AG04450 (cell line): Measurements from ENCODE around the gene MCC. TPM values are rescaled to one million over a fixed set of nuclear protein-coding genes. Genes with fewer than 3 reads are reported as not detected.
A peak's percentile ranks its signal among the peaks of the same experiment; 100 is the strongest.

Experiments used
- CTCF ChIA-PET: fragments of 300-600, 350-600 bp; formaldehyde crosslinking; extraction: SDS; loops from one replicate; lab custom pipeline; 2022; ENCODE audit warnings: antibody characterized with exemption, inconsistent platforms; lab: Charles Lee
- POLR2A ChIA-PET: fragments of 350-600 bp; formaldehyde crosslinking; extraction: SDS; loops from one replicate; lab custom pipeline; 2021; ENCODE audit warnings: antibody characterized with exemption, inconsistent platforms; lab: Yijun Ruan, JAX
- DNase-seq: peaks from one replicate; pipeline ENCODE4 v3.0.0-alpha.2; 2011; ENCODE audit warnings: low read depth, low spot score
- H3K27ac ChIP-seq: one replicate; pipeline ENCODE4 v1.5.1; 2012; ENCODE audit warnings: low read depth, low read length, control low read depth
- H3K27me3 ChIP-seq: one replicate; pipeline ENCODE4 v1.6.0; 2012; ENCODE audit warnings: low read length; ENCODE audit not compliant: control insufficient read depth, insufficient read depth
- H3K4me3 ChIP-seq: 2 replicates; pipeline ENCODE4 v1.5.1; 2011; ENCODE audit warnings: mild to moderate bottlenecking, low read depth, low read length, control low read depth
- H3K9me3 ChIP-seq: 2 replicates; pipeline ENCODE4 v1.5.1; 2012; ENCODE audit warnings: low read length; ENCODE audit not compliant: control insufficient read depth, insufficient read depth
- CTCF ChIP-seq: IDR thresholded peaks from 2 replicates; pipeline ENCODE4 v1.5.1; 2011; ENCODE audit warnings: low read depth, low read length, control low read depth, inconsistent platforms
- polyA plus RNA-seq: library from polyadenylated mRNA; depleted of rRNA; stranded (reverse); fragments of >200 nt; gene quantifications from 2 replicates; pipeline ENCODE4 v1.2.3, GENCODE V29; 2011

Gene MCC
- polyA plus RNA-seq, 1 experiment = 17.5 TPM

- Histone ChIP-seq H3K27me3 (no peaks in the 10 kb centered on the region), H3K9me3 (no peaks in the 10 kb centered on the region), H3K4me3 (no peak overlapping the region), H3K27ac (no peak overlapping the region)
- no peak for TF ChIP-seq CTCF
- CTCF ChIA-PET = interaction anchor here (1.3 kb wide), 1 partner anchor 127 kb away, joined by 3 read pairs; no protein-coding TSS in a partner anchor
- POLR2A ChIA-PET = no interaction called here
- DNase-seq = no peak
These were observed 236.2 kb downstream of the MCC start for GRCh38 chr5:113252066-113252465.

GRCh38 chr5:113250341-113250953, 237.8 kb downstream of the MCC start:
- TF ChIP-seq CTCF = no peak
- ChIA-PET POLR2A (interaction anchor here (0.8 to 1.2 kb wide), 2 partner anchors 44 to 254 kb away, joined by 3 read pairs; no protein-coding TSS in a partner anchor), CTCF (no interaction called here)
- Histone ChIP-seq H3K9me3 (no peaks in the 10 kb centered on the region), H3K4me3 (no peak overlapping the region), H3K27ac (peak overlapping the region; percentile 99), H3K27me3 (no peaks in the 10 kb centered on the region)
- DNase-seq = peak; percentile 99

GRCh38 chr5:113249206-113249605, 239.0 kb downstream of the MCC start:
- CTCF ChIA-PET = interaction anchor here (1.0 to 1.7 kb wide), 3 partner anchors 45 to 253 kb away, joined by 3 to 4 read pairs (median 3); no protein-coding TSS in a partner anchor
- no peaks in the 10 kb centered on the region; the same call in 1 of the 2 replicates for H3K9me3 ChIP-seq
- H3K4me3 ChIP-seq = no peak overlapping the region
- peak overlapping the region; percentile 99 for H3K27ac ChIP-seq
- H3K27me3 ChIP-seq = no peaks in the 10 kb centered on the region
- no peak for TF ChIP-seq CTCF
- DNase-seq = no peak
- POLR2A ChIA-PET = interaction anchor here (0.9 to 1.2 kb wide), 2 partner anchors 45 to 182 kb away, joined by 3 read pairs; no protein-coding TSS in a partner anchor

- no peak overlapping the region for H3K27ac ChIP-seq
- POLR2A ChIA-PET = no interaction called here
- no peaks in the 10 kb centered on the region for H3K27me3 ChIP-seq
- CTCF ChIA-PET = no interaction called here
- no peak for TF ChIP-seq CTCF
- H3K9me3 ChIP-seq = no peaks in the 10 kb centered on the region; the same call in 1 of the 2 replicates
- no peak for DNase-seq
- no peak overlapping the region for H3K4me3 ChIP-seq
These were observed 241.8 kb downstream of the MCC start for GRCh38 chr5:113246361-113246870.
